Measurements from ENCODE around the gene SLC12A7. TPM values are rescaled to one million over a fixed set of nuclear protein-coding genes. Genes with fewer than 3 reads are reported as not detected.
"Not testable (repeated sequence)": the region's sequence is repeated elsewhere in the genome, so short reads cannot be mapped to it uniquely, and the experiment has no call there.

The SLC12A7 gene
- total RNA-seq, 1 experiment from 2014 or later, result 134 TPM

DNA sequence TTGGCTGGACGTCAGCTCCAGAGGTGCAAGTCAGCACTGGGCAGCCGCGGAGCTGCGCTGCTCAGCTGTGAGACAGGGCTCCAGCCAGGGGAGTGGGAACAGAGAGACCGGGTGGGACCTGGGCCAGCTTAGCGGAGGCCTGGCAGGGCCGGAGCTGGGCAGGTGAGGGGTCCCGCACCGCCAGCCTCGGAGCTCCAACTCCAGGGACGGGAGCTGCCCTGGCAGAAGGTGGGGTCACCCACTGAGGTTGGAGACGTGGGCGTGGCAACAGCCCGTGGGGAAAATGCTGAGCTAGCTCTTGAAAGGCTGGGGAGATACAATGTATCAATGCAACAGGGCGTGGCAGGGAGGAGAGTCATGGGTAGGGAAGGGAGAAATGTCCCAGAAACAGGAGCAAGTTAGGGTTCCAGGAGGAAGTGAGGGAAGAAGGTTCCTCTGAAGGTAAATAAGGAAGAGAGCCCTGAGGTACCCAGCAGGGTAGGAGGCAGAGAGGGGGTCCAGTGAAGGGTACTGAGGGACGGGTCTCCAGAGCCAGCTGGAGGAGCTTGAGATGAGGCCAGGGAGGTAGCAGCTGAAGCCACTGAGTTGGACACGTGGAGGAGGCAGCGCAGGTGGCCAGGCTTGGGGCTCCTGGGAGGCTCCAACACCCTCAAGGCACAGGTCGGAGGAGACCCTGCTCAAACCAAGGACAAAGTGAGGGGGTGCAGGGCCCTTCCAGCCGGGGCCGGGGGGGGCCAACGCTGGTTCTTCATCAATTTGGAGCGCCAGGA lies 104.0 kb downstream of the SLC12A7 start:
- no peak for DNase-seq (ENCODE audit: low spot score)

DNA sequence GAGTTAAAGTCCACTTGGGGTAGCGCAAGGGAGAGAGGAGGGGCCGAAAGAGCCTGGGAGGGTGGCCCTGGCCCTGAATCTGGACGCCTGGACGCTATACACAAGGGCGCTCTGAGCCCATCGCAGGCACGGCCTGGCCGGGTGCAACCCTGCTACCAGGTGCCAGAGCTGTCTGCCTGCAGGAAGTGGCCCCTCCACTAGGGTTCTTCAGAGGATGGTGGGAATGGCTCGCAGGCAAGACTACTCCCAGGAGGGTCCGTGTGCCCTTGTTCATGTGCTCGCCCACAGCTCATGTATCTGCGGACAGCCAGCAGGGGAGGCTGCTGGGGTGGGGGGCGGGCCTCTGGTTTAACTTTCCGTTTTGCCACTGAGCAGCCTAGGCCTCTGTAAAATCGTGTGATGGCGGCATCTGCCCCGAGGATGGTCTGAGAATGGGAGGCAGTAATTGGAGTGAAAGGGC lies 104.6 kb downstream of the SLC12A7 start:
- DNase-seq (ENCODE audit: low spot score), result no peak

DNA sequence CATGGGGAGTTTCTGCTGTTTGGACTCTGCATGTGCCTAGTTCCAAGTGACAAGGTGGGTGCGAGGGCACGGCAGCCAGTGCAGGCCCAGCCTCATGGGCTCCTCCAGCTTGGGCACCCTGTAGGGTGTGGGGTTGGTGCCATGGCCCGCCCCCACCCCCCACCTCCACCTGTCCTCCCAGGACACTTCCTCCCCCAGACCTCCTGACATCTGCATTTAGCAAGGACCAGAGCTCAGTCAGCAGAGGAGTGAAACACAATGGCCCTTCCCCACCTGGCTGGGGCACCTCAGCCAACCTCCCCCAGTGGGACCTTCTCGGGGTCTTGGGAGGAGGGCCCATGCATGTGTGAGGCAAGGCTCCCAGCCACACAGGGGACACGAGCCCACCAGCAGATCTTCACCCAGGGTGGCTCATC lies 105.2 kb downstream of the SLC12A7 start:
- DNase-seq (ENCODE audit: low spot score), result no peak

DNA sequence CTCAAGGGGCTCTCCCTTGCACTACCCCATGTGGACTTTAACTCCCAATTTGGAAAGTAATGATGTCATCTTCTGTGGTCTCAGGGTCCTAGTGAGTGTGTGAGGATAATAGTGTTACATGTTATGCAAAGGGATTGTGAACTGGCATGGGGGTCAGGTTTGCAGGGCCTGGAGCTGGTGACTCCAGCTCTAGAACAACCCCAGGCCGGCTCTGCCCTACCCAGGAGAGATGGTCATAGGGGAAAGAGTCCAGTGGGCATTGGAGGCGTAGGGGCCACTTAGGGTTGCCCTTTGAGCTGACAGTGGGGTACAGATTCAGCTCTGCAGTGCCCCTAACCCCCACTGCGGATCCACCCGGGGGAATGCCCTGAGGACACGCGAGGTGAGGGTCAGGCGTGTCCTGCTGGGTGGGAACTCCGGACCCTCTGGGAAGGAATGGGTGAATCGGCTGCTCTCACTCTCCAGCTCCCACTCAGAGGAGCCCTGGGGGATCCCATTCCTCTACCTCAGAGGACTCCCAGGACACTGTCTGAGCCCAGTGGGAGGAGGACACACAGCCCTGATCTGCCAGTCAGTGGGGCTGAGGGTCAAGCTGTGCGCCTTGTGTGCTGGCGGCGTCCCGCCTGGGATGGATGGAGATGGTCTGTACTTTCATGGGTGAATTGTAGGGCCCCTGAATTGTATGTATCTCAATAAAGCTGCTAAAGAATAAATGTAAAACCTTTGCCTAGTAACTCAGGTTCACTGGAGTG lies 105.8 kb downstream of the SLC12A7 start:
- no peak for DNase-seq (ENCODE audit: low spot score)

DNA sequence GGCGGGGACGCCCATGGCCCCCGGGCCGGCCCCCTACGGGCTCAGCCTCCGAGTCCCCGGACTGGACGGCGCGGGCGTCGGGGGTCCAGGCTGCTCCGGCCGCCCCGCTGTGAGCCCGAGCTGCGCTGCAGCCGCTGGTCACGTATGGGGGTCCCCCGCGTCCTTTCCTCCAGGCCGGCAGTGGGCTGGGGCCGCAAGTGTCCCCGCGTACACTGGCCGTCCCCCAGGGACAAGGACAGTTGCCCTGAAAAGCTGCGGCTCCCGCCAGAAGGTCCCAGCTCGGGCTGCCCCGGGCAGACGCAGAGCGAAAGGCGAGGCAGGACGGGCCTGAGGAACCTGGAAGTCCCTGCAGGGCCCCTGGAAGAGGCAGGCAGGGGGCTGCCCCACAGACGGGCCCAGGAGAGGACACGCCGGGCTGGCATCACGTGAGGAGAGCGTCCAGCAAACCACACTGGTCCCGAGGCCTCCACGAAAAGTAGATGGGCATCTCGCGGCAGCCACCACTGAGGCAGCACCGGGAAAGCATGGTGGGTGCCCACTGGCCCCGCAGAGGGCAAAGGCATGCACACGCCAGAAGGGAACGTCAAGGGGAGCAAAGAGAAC lies 106.5 kb downstream of the SLC12A7 start:
- no peak for DNase-seq (ENCODE audit: low spot score)

DNA sequence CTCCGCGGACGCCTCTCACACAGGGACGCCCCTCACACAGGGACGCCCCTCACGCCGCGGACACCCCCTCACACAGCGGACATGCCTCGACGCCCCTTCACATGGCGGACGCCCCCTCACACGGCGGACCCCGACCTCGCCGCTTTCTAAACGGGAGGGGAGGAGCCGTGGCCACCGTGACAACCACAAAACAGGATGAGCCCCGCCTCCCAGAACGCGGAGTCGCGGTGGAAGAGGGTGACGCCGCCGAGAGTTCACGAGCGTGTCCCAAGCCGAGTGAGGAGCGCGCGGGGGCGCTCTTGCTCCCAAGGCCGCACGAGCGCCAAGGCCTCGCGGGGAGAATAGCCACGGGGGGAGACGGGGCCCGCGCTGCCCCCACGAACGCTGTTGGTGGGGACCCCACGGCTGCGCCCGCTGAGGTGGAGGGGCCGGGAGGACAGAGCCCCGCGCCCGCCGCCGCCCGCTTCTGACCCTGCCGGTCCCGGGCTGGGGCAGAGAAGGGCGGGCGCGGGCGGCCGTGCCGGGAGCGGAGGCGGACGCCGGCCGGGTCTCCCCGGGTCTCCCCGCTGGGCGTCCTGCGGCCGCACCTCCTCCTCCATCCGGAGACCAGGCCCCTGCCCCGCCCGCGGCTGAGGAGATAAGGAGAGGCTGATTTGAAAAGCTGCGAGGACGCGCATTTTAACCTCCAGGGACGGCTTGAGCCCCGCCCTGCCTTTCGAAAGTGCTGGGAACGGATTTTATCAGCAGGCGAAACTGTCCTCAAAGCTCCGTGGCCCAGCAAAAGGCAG lies 107.2 kb downstream of the SLC12A7 start:
- peak; percentile 81 for DNase-seq (ENCODE audit: low spot score)

DNA sequence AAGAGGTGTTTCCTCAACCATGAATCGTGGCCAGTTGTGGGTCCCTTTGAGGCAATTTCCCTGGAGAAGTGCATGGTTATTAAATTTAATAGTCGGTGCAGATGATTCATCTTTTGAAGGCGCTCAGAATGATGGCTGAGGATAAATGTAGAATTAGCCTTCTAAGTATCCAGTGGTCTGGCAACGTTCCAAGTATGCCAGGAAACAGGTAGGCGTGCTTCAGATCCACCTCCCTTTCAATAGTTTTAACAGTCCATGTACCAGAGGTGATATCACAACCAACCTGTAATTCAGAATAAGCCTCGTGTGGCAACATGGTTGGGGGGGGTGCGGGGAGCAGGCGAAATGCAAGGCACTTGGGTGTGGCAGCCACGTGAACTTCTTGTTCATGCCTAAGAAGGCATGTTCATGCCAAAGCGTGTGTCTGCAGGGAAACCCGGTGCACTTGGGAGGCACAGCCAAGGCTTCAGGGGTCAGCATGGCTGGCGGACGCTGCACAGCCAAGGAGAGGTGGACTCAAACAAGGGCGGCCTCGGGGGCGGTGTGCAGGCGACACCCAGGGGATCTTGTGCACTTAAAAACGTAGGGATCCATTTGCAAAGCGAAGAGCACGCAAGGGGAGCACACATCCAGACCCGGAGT lies 108.4 kb downstream of the SLC12A7 start:
- peak; percentile 99 for DNase-seq (ENCODE audit: low spot score)

DNA sequence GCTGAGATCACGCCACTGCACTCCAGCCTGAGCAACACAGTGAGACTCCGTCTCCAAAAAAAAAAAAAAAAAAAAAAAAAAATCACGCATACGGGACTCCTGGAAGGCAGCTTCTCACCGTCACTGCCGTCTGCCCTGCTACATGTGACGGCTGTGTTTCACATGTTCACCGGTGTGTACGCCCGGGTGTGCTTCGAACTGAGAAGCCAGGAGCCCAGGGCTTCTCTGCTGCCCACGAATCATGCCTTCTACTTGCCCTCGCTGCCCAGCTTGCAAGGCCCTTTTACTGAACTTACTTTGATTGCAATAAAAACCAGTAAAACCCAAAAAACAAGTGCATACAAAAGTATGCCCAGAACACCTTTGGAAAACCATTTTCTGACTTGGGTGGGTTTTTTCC lies 109.0 kb downstream of the SLC12A7 start:
- no peak for DNase-seq (ENCODE audit: low spot score)

DNA sequence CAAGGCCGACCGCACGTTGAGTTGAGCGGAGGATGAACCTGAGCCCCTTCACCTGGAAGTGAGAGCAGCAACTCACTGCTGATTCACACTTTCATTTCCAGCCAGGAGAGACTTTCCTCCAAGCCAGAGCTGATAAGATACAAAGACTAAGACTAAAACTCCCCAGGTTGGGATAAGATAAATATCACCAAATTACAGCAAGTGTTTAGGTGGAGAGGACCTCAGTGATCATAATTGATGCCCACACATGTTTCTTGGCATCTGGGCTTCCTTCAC lies 109.7 kb downstream of the SLC12A7 start:
- DNase-seq (ENCODE audit: low spot score), result no peak

DNA sequence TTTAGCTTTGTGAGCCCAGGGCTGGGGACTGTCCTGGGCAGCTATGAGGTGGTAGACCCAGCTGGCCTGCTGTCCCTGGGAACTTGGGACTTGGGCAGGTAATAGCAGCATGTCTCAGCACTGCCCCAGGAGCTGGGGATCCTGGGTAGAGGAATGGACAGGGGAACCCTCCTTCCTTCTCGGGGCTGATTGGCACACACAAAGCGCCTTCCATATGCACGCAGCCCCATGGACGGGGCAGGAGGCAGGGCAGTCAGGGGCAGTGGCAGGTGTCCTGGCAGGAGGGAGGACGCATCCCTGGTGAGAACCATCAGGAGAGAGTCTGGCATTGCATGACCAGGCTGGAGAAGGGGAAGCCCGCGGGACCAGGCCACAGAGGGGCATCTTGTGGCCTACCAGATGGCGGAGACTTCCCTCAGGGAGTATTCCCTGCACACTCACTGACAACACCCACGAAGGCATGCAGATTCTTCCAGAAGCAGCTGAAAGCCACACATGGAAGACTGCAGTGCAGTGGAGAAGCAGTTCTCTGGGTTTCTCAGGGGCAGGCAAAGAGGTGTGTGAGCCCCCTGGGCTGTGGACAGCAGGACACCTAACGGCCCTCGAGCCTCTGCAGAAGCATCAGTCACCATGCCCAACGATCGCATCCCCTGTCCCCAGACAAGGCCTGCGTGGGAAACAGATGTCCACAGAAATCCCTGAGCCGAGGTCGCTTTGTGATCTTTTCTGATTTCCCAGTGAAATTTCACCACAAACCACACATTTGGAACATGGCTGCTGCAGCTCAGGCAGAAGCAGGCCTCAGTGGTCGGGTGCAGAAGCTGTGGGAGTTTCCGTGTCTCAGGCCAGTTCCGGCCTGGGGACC lies 110.2 kb downstream of the SLC12A7 start:
- DNase-seq (ENCODE audit: low spot score), result no peak

DNA sequence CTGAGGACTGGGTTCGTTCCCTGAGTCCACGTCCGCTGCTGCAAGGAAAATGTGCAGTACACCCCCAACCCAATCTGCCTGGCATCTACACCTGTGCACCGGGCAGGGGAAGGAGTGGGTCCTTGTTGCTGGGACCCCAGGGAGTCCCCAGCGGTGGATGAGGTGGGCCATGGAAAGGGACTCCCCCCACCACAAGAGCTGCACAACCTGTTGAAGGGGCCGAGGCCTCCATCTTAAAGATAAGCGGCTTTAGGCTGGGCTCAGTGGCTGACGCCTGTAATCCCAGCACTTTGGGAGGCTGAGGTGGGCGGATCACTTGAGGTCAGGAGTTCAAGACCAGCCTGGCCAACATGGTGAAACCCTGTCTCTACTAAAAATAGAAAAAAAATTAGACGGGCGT lies 111.0 kb downstream of the SLC12A7 start:
- DNase-seq (ENCODE audit: low spot score), result not testable (repeated sequence)

Small RNAs within 50 kb of the gene (small RNA-seq; reads per million reads assigned to genes)
- not detected for gene MIR4635

Other genes starting within 250 kb of the SLC12A7 start
- 87.6 and 111 TPM in 2 replicates for gene BRD9, start 219.3 kb downstream of the SLC12A7 start, total RNA-seq (2014; rRNA removed; shearing (Covaris generic))
- gene TRIP13, start 219.2 kb downstream of the SLC12A7 start, total RNA-seq (2014; rRNA removed; shearing (Covaris generic)), result 73.9 and 81.7 TPM in 2 replicates
- 5.8 and 7.5 TPM in 2 replicates for gene NKD2, start 103.3 kb downstream of the SLC12A7 start, total RNA-seq (2014; rRNA removed; shearing (Covaris generic))
- not detected in 2 replicates for gene SLC6A19, start 89.5 kb upstream of the SLC12A7 start, total RNA-seq (2014; rRNA removed; shearing (Covaris generic))
- not detected in 2 replicates for gene SLC6A18, start 113.3 kb upstream of the SLC12A7 start, total RNA-seq (2014; rRNA removed; shearing (Covaris generic))
- 0.23 and 4.9 TPM in 2 replicates for gene TERT, start 183.0 kb upstream of the SLC12A7 start, total RNA-seq (2014; rRNA removed; shearing (Covaris generic))
- 392 and 406 TPM in 2 replicates for gene CLPTM1L, start 233.0 kb upstream of the SLC12A7 start, total RNA-seq (2014; rRNA removed; shearing (Covaris generic))

Measured in HT-29 (cell line).